GM21526 (cell line): Measurements from ENCODE around the gene CDH13.

Source experiments
- ATAC-seq: cut with Tn5 transposase; IDR thresholded peaks from one replicate; pipeline ENCODE4 v1.9.1; 2021; ENCODE audit warnings: moderate library complexity; ENCODE audit not compliant: unreplicated experiment, low FRiP score

CDH13 gene

GRCh38 chr16:83013071-83013470 lies 386.3 kb downstream of the CDH13 start:
- no peak for ATAC-seq

- ATAC-seq, result no peak
These were observed 393.2 kb downstream of the CDH13 start for GRCh38 chr16:83019963-83020362.

- ATAC-seq, result no peak
These were observed 394.3 kb downstream of the CDH13 start for GRCh38 chr16:83021045-83021444.

GRCh38 chr16:83021746-83022145 lies 395.0 kb downstream of the CDH13 start:
- no peak for ATAC-seq

- ATAC-seq, result no peak
These were observed 396.2 kb downstream of the CDH13 start for GRCh38 chr16:83023011-83023410.

- ATAC-seq, result no peak
These were observed 396.9 kb downstream of the CDH13 start for GRCh38 chr16:83023640-83024039.

GRCh38 chr16:83027973-83028372 lies 401.2 kb downstream of the CDH13 start:
- no peak for ATAC-seq

GRCh38 chr16:83029467-83029866 lies 402.7 kb downstream of the CDH13 start:
- ATAC-seq, result no peak

- no peak for ATAC-seq
These were observed 404.8 kb downstream of the CDH13 start for GRCh38 chr16:83031524-83031923.

- ATAC-seq, result no peak
These were observed 410.3 kb downstream of the CDH13 start for GRCh38 chr16:83037102-83037501.

GRCh38 chr16:83037884-83038283 lies 411.1 kb downstream of the CDH13 start:
- no peak for ATAC-seq

GRCh38 chr16:83040174-83040573 lies 413.4 kb downstream of the CDH13 start:
- no peak for ATAC-seq

GRCh38 chr16:83044589-83044988 lies 417.8 kb downstream of the CDH13 start:
- ATAC-seq, result no peak

GRCh38 chr16:83045790-83046189 lies 419.0 kb downstream of the CDH13 start:
- no peak for ATAC-seq

- no peak for ATAC-seq
These were observed 419.9 kb downstream of the CDH13 start for GRCh38 chr16:83046664-83047063.

- no peak for ATAC-seq
These were observed 424.7 kb downstream of the CDH13 start for GRCh38 chr16:83051451-83051850.

- ATAC-seq, result no peak
These were observed 427.5 kb downstream of the CDH13 start for GRCh38 chr16:83054283-83054682.

GRCh38 chr16:83058376-83058775 lies 431.6 kb downstream of the CDH13 start:
- ATAC-seq, result no peak

GRCh38 chr16:83059237-83059636 lies 432.5 kb downstream of the CDH13 start:
- no peak for ATAC-seq

GRCh38 chr16:83066011-83066410 lies 439.2 kb downstream of the CDH13 start:
- no peak for ATAC-seq

- ATAC-seq, result no peak
These were observed 440.1 kb downstream of the CDH13 start for GRCh38 chr16:83066881-83067280.

- no peak for ATAC-seq
These were observed 441.9 kb downstream of the CDH13 start for GRCh38 chr16:83068686-83069085.

GRCh38 chr16:83070416-83071209 lies 443.8 kb downstream of the CDH13 start:
- ATAC-seq, result no peak
